Activated CD4-positive, alpha-beta memory T cell treated with anti-CD3 and anti-CD28 coated beads, Interleukin-2, amount 10 ng/mL, durations not matched to agents 7 days and 5 days (primary cell): ENCODE results near the gene PTPDC1. TPM values are rescaled to one million over a fixed set of nuclear protein-coding genes. Genes with fewer than 3 reads are reported as not detected.

ENCODE experiments used
- CTCF ChIA-PET: fragments of 350-600 bp; sonication (Branson Sonifier 250); formaldehyde crosslinking; loops from one replicate; lab custom pipeline; 2021; ENCODE audit warnings: antibody characterized with exemption, inconsistent platforms; lab: Charles Lee
- POLR2A ChIA-PET: fragments of 350-600 bp; sonication (Branson Sonifier 250); formaldehyde crosslinking; loops from one replicate; lab custom pipeline; 2021; ENCODE audit warnings: antibody characterized with exemption; lab: Charles Lee
- DNase-seq: peaks from one replicate; pipeline ENCODE4 v3.0.0-alpha.2; 2020
- H3K27ac Mint-ChIP-seq: one replicate; pipeline ENCODE4 v1.8.0; 2021; ENCODE audit warnings: mild to moderate bottlenecking, mixed read lengths
- H3K27me3 Mint-ChIP-seq: one replicate; pipeline ENCODE4 v1.8.0; 2021; ENCODE audit warnings: mixed read lengths
- H3K36me3 Mint-ChIP-seq: one replicate; pipeline ENCODE4 v1.8.0; 2021; ENCODE audit warnings: low read depth, mixed read lengths
- H3K4me1 Mint-ChIP-seq: one replicate; pipeline ENCODE4 v1.8.0; 2021; ENCODE audit warnings: mixed read lengths
- H3K4me3 Mint-ChIP-seq: one replicate; pipeline ENCODE4 v1.8.0; 2021; ENCODE audit warnings: mild to moderate bottlenecking, mixed read lengths
- H3K9me3 Mint-ChIP-seq: one replicate; pipeline ENCODE4 v1.8.0; 2021; ENCODE audit warnings: mixed read lengths
- total RNA-seq, 2 experiments: library from RNA; stranded (reverse); gene quantifications; one replicate each; pipeline ENCODE4 v1.2.3, GENCODE V29; 2021

Gene PTPDC1
- total RNA-seq, 2 experiments from 2014 or later, result 3.9 TPM

GRCh38 chr9:94135222-94135621, 51.0 kb downstream of the PTPDC1 start:
- Mint-ChIP-seq H3K9me3 (no peaks in the 10 kb centered on the region), H3K27me3 (peaks cover 2% of the 10 kb centered on the region), H3K4me3 (no peak overlapping the region), H3K4me1 (no peaks in the 10 kb centered on the region), H3K36me3 (no peaks in the 10 kb centered on the region), H3K27ac (no peak overlapping the region)
- no peak for DNase-seq
- CTCF ChIA-PET, result no interaction called here
- POLR2A ChIA-PET, result no interaction called here

GRCh38 chr9:94139672-94140417, 55.6 kb downstream of the PTPDC1 start:
- H3K36me3 Mint-ChIP-seq, result no peaks in the 10 kb centered on the region
- no peak for DNase-seq
- CTCF ChIA-PET, result interaction anchor here (0.7 kb wide), 1 partner anchor 73 kb away, joined by 3 read pairs; no protein-coding TSS in a partner anchor
- H3K4me3 Mint-ChIP-seq, result no peak overlapping the region
- no peaks in the 10 kb centered on the region for H3K4me1 Mint-ChIP-seq
- no peak overlapping the region for H3K27ac Mint-ChIP-seq
- POLR2A ChIA-PET, result no interaction called here
- H3K27me3 Mint-ChIP-seq, result peaks cover 2% of the 10 kb centered on the region
- H3K9me3 Mint-ChIP-seq, result no peaks in the 10 kb centered on the region

GRCh38 chr9:94140418-94140780, 56.1 kb downstream of the PTPDC1 start:
- Mint-ChIP-seq H3K4me1 (no peaks in the 10 kb centered on the region), H3K4me3 (no peak overlapping the region), H3K27me3 (peaks cover 2% of the 10 kb centered on the region), H3K27ac (no peak overlapping the region), H3K36me3 (no peaks in the 10 kb centered on the region), H3K9me3 (no peaks in the 10 kb centered on the region)
- no peak for DNase-seq
- POLR2A ChIA-PET, result no interaction called here
- CTCF ChIA-PET, result no interaction called here

GRCh38 chr9:94140791-94141790, 56.8 kb downstream of the PTPDC1 start:
- CTCF ChIA-PET, result no interaction called here

GRCh38 chr9:94142353-94142752, 58.1 kb downstream of the PTPDC1 start:
- H3K9me3 Mint-ChIP-seq, result no peaks in the 10 kb centered on the region
- no peak overlapping the region for H3K27ac Mint-ChIP-seq
- H3K4me3 Mint-ChIP-seq, result no peak overlapping the region
- H3K27me3 Mint-ChIP-seq, result peaks cover 2% of the 10 kb centered on the region
- no peak for DNase-seq
- CTCF ChIA-PET, result no interaction called here
- H3K36me3 Mint-ChIP-seq, result no peaks in the 10 kb centered on the region
- H3K4me1 Mint-ChIP-seq, result no peaks in the 10 kb centered on the region
- POLR2A ChIA-PET, result no interaction called here

More at GRCh38 chr9:94140791-94141790, 56.8 kb downstream of the PTPDC1 start:
- Mint-ChIP-seq H3K36me3 (no peaks in the 10 kb centered on the region), H3K4me3 (no peak overlapping the region), H3K4me1 (no peaks in the 10 kb centered on the region), H3K9me3 (no peaks in the 10 kb centered on the region), H3K27me3 (peaks cover 2% of the 10 kb centered on the region), H3K27ac (no peak overlapping the region)
- no peak for DNase-seq
- POLR2A ChIA-PET, result no interaction called here

GRCh38 chr9:94144394-94144793, 60.1 kb downstream of the PTPDC1 start:
- Mint-ChIP-seq H3K9me3 (no peaks in the 10 kb centered on the region), H3K4me1 (no peaks in the 10 kb centered on the region), H3K4me3 (no peak overlapping the region), H3K27me3 (no peaks in the 10 kb centered on the region), H3K36me3 (no peaks in the 10 kb centered on the region), H3K27ac (no peak overlapping the region)
- ChIA-PET POLR2A (no interaction called here), CTCF (interaction anchor here (1.1 to 1.5 kb wide), 2 partner anchors 9 to 69 kb away, joined by 4 read pairs; no protein-coding TSS in a partner anchor)
- no peak for DNase-seq

- no peaks in the 10 kb centered on the region for H3K27me3 Mint-ChIP-seq
- H3K4me3 Mint-ChIP-seq, result no peak overlapping the region
- H3K36me3 Mint-ChIP-seq, result no peaks in the 10 kb centered on the region
- CTCF ChIA-PET, result interaction anchor here (1.7 kb wide), 1 partner anchor 68 kb away, joined by 4 read pairs; no protein-coding TSS in a partner anchor
- H3K4me1 Mint-ChIP-seq, result no peaks in the 10 kb centered on the region
- H3K9me3 Mint-ChIP-seq, result no peaks in the 10 kb centered on the region
- no peak overlapping the region for H3K27ac Mint-ChIP-seq
- POLR2A ChIA-PET, result no interaction called here
- no peak for DNase-seq
These were observed 61.4 kb downstream of the PTPDC1 start for GRCh38 chr9:94145640-94146039.

GRCh38 chr9:94147776-94148175, 63.5 kb downstream of the PTPDC1 start:
- DNase-seq, result no peak
- H3K4me1 Mint-ChIP-seq, result no peaks in the 10 kb centered on the region
- CTCF ChIA-PET, result no interaction called here

GRCh38 chr9:94148419-94148818, 64.2 kb downstream of the PTPDC1 start:
- DNase-seq, result no peak
- ChIA-PET CTCF (no interaction called here), POLR2A (no interaction called here)
- no peaks in the 10 kb centered on the region for H3K9me3 Mint-ChIP-seq
- no peak overlapping the region for H3K4me3 Mint-ChIP-seq
- H3K36me3 Mint-ChIP-seq, result no peaks in the 10 kb centered on the region
- no peaks in the 10 kb centered on the region for H3K4me1 Mint-ChIP-seq
- no peaks in the 10 kb centered on the region for H3K27me3 Mint-ChIP-seq
- no peak overlapping the region for H3K27ac Mint-ChIP-seq

More at GRCh38 chr9:94147776-94148175, 63.5 kb downstream of the PTPDC1 start:
- POLR2A ChIA-PET, result no interaction called here
- Mint-ChIP-seq H3K36me3 (no peaks in the 10 kb centered on the region), H3K9me3 (no peaks in the 10 kb centered on the region), H3K27me3 (no peaks in the 10 kb centered on the region), H3K27ac (no peak overlapping the region), H3K4me3 (no peak overlapping the region)

- H3K27me3 Mint-ChIP-seq, result no peaks in the 10 kb centered on the region
- H3K4me3 Mint-ChIP-seq, result no peak overlapping the region
- POLR2A ChIA-PET, result no interaction called here
- H3K4me1 Mint-ChIP-seq, result peaks cover 9% of the 10 kb centered on the region
- H3K9me3 Mint-ChIP-seq, result no peaks in the 10 kb centered on the region
- H3K36me3 Mint-ChIP-seq, result no peaks in the 10 kb centered on the region
- H3K27ac Mint-ChIP-seq, result no peak overlapping the region
- CTCF ChIA-PET, result no interaction called here
- DNase-seq, result no peak
These were observed 65.4 kb downstream of the PTPDC1 start for GRCh38 chr9:94149696-94150095.

GRCh38 chr9:94150279-94150828, 66.1 kb downstream of the PTPDC1 start:
- CTCF ChIA-PET, result no interaction called here

GRCh38 chr9:94150890-94151650, 66.8 kb downstream of the PTPDC1 start:
- CTCF ChIA-PET, result no interaction called here
- DNase-seq, result no peak
- H3K9me3 Mint-ChIP-seq, result no peaks in the 10 kb centered on the region
- H3K27ac Mint-ChIP-seq, result no peak overlapping the region
- POLR2A ChIA-PET, result no interaction called here
- H3K27me3 Mint-ChIP-seq, result no peaks in the 10 kb centered on the region
- H3K36me3 Mint-ChIP-seq, result no peaks in the 10 kb centered on the region
- no peak overlapping the region for H3K4me3 Mint-ChIP-seq
- H3K4me1 Mint-ChIP-seq, result peaks cover 9% of the 10 kb centered on the region

More at GRCh38 chr9:94150279-94150828, 66.1 kb downstream of the PTPDC1 start:
- H3K4me1 Mint-ChIP-seq, result peaks cover 9% of the 10 kb centered on the region
- POLR2A ChIA-PET, result no interaction called here
- no peaks in the 10 kb centered on the region for H3K9me3 Mint-ChIP-seq
- H3K27ac Mint-ChIP-seq, result no peak overlapping the region
- no peaks in the 10 kb centered on the region for H3K27me3 Mint-ChIP-seq
- H3K4me3 Mint-ChIP-seq, result no peak overlapping the region
- no peak for DNase-seq
- H3K36me3 Mint-ChIP-seq, result no peaks in the 10 kb centered on the region
